HG03354 (cell line): ENCODE results near the gene FGF11.

ENCODE experiments used
- ATAC-seq: cut with Tn5 transposase; IDR thresholded peaks from one replicate; pipeline ENCODE4 v1.9.1; 2021; ENCODE audit warnings: mild to moderate bottlenecking; ENCODE audit not compliant: unreplicated experiment, poor library complexity, severe bottlenecking

The FGF11 gene

GRCh38 chr17:7439462-7440112 lies at the start of gene FGF11:
Gene FGF11 (plus strand): TSS chr17:7439512. CDS start chr17:7439621, 109 bp downstream.
- no peak for ATAC-seq

DNA sequence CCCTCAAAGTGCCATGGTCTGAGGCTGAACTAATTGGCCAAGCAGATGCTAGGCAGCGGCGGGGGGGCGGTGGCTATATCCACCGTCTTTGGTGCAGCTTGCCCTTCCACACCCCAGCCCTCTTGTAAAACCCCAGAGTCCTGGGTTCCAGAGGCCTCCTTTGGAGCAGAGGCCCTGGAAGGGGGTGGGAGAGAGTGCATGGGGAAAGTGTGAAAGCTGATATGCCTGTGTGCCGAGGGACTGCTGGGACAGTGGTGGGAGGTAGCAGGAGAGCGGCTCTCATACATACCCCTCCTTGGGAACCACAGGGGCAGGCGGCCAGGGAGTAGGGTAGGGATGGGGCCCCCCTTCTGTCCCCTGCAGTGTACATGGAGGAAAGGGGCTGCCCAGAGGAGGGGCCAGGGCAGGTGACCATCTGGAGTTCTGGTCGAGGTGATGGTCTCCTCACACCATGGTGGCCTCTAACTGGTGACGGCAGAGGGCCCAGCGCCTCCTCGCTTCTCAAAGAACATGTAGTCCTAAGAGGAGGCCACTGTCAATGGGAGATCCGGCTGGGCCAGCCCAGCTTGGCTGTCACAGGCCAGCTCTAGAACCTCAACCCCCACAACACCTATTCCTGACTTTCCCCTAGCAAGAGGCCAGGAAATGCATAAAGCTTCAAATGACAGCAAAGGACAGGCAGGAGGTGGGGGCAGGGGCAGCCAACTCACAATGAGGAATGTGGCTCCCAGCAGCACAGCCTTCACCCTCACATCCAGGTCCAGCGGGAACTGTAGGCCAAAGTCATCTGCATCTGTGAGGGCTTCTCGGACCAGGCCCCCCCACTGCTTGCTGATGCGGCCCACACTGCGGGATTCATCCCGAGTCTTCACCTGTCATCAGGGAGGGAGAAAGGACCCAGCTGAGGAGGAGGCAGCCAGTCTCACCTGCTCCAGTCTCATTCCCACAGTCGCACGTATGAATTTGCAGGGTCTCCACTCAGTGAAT lies 49.1 kb upstream of the FGF11 start:
- no peak for ATAC-seq

GRCh38 chr17:7391307-7391706 lies 48.0 kb upstream of the FGF11 start:
- ATAC-seq: no peak

- no peak for ATAC-seq
Measured at GRCh38 chr17:7392696-7393612, 46.4 kb upstream of the FGF11 start.

GRCh38 chr17:7393613-7394451 lies 45.5 kb upstream of the FGF11 start:
- peak; percentile 46 for ATAC-seq

DNA sequence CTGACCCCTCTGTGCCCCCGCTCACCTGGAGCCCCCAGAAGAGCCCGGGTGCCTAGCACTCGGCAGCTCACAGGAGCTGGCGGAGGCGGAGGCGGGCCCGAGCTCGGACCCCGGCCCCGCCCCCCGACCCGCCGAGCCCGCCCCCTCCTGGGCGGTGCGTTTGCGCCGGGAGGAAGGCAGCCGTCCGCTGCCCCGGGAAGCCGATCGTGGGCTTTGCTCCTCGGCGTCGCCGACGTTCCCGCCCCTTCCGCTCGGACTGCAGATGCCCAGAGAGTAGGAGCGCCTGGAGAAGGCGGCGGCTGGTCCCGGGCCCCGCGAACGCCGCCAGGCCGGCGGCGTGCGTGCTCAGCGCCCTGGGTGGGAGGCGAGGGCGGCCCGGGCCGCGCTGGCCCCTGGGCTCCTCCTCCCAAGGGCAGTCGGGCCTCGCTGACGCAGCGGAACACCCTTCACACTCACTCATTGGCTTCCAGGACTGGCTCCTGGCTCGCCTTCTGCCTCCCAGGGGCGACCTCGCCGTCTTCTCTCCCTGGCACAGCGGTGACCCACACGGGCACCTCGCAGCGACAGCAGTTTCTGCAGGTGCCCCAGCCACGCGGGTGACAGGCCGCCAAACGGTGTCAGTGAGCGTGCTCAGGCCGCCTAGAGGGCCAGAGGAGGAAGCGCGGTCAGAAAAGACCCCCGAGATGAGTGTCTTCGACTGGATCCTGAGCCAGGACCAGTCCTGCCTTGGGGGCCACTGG lies 44.7 kb upstream of the FGF11 start, which contains the start of gene PLSCR3:
PLSCR3 (minus strand) TSS at position 74 of the 740 bp plus-strand sequence. CDS start 415 bp downstream, outside the sequence.
- ATAC-seq: peak; percentile 80

- no peak for ATAC-seq
Measured at GRCh38 chr17:7396147-7396546, 43.2 kb upstream of the FGF11 start.

GRCh38 chr17:7398612-7399011 lies 40.7 kb upstream of the FGF11 start:
- ATAC-seq: no peak

DNA sequence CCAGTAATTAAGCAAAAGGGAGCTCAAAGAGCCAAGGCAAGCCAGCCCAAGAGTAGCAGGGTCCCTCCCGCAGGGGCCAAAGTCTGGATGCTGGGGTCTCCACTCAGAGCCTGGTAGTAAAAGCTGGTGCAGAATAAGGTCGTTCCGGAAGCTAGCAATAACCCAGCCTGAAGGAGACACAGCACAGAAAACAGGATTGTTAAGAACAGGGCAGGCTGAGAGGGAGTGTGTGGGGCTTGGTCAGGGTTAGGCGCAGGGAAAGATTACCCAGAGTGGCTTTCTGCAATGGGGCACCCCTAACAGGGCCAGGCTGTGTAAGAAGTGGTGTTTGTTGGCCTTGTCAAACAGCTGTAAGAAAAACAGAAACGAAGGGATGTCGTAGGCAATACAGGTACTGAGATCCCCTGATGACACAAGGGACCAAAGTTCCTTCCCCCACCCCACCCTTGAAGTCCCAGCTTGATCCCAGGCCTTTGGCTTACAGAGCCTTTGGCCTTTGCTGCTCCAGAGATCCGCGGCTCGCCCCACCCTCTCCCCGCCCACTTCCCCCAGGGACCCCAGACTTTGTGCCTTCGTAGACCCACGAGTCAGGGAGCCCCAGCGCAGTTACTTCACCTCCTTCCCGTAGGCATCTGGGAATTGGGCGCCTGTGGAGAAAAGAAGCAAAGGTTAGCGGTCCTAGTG lies 36.1 kb upstream of the FGF11 start:
- no peak for ATAC-seq

- no peak for ATAC-seq
Measured at GRCh38 chr17:7403727-7403976, 35.7 kb upstream of the FGF11 start.

GRCh38 chr17:7403977-7404736 lies 35.2 kb upstream of the FGF11 start, which contains the start of gene TMEM256:
Gene TMEM256 (minus strand): TSS chr17:7404097. CDS start chr17:7404084, 13 bp downstream.
- ATAC-seq: peak; percentile 95

DNA sequence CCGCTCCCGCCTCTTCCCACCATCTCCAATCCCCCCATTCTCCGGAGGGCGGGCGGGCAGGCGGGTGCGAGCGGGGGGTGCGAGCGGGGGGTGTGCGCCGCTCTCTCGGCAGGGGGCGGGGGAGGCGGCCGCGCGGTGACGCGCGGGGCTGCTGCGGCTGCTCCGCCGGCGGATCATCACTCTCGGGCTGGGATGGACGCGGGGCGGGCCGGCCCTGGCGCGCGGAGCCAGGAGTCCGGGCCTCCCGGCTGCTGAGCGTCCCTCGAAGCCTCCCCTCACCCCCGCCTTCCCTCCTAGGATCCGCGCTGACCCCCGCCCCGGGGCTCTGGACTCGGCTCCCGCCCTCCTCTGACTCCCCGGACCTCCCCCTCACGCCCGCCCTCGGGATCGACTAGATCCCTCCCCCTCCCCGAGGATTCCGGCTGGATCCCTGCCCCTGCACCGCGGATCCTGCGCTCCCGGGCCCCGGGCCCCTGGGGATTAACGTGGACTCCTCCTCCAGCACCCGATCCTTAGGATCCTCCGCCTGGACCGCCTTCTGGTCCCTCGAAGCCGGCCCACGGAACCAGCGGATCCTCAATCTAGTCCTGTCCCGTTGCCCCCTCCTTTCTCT lies 34.5 kb upstream of the FGF11 start:
- peak; percentile 8 for ATAC-seq

DNA sequence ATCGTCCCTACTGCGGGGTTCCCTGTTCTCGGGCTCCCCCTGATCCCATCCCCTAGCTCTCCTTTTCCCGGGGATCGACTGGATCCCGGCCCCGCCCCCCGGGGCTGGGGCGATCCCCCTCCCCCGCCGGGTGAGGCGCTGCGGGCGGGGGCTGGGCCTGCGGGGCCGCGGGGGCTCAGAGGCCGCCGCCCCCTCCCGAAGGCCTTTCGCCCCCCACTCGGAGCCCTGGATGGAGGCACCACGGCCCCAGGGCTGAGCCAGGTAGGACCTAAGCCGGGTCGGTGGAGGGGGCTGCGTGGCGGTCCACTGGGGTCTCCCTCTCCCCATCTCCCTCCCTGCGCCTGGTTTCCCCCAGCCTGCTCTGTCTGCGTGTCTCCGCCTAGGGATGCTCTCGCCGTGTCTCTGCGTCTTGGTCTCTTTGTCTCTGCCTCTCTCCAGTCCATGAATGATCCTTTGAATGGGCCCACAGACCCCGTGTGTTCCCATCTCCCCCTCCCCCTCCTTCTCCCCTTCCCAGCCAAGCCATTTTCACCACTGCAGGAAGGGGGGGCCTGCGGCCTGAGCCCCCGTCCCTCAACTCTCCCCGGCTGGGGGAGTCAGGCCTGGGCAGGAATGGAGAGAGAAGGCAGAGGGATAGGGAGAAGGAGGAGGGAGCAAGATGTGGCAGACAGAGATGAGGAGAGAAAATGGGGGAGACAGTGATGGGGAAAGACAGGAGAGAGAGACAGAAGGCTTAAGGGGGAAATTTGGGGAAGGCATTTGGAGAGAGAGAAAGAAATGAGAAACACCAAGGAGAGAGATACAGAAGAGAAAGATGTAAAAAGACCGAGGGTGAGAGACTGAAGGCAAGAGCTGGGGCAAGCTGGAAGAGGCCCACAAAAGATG lies 33.7 kb upstream of the FGF11 start:
- ATAC-seq: no peak

- no peak for ATAC-seq
Measured at GRCh38 chr17:7406235-7406825, 33.0 kb upstream of the FGF11 start.

DNA sequence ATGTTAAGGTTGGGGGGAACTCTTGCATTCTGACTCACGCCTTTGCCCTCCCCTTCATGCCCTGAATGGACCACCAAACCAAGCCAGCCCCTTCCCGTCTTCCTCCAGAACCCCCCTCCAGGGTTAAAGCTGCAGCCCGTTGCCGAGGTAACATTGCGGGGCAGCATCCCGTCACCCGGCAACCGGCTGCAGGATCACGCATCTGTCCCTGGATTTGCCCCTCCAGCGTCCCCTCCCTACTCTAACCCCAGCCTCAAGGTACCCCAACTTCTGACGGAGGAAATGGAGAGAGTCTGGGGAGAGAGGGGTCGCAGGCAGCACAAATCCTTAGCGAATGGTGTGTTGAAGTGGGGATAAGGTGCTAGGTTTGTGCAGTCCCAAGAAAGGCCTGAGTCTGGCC lies 32.2 kb upstream of the FGF11 start:
- ATAC-seq: no peak
